ENCODE measurements around the gene CHD2.
"Not testable (repeated sequence)": the region's sequence is repeated elsewhere in the genome, so short reads cannot be mapped to it uniquely, and the experiment has no call there.

GRCh38 chr15:93031557-93032384 is 131.6 kb downstream of the CHD2 start:
- not testable (repeated sequence) for TF ChIP-seq CTCF (IDR thresholded peaks at IDR 0.05; ENCODE audit: low read length); EZH2 (IDR thresholded peaks at IDR 0.05; ENCODE audit: borderline replicate concordance, low read length)

All from OCI-LY1 (cell line).